Measurements from ENCODE around the gene RABL6.
A peak's percentile ranks its signal among the peaks of the same experiment; 100 is the strongest.
"Not testable (repeated sequence)": the region's sequence is repeated elsewhere in the genome, so short reads cannot be mapped to it uniquely, and the experiment has no call there.

The RABL6 gene

DNA sequence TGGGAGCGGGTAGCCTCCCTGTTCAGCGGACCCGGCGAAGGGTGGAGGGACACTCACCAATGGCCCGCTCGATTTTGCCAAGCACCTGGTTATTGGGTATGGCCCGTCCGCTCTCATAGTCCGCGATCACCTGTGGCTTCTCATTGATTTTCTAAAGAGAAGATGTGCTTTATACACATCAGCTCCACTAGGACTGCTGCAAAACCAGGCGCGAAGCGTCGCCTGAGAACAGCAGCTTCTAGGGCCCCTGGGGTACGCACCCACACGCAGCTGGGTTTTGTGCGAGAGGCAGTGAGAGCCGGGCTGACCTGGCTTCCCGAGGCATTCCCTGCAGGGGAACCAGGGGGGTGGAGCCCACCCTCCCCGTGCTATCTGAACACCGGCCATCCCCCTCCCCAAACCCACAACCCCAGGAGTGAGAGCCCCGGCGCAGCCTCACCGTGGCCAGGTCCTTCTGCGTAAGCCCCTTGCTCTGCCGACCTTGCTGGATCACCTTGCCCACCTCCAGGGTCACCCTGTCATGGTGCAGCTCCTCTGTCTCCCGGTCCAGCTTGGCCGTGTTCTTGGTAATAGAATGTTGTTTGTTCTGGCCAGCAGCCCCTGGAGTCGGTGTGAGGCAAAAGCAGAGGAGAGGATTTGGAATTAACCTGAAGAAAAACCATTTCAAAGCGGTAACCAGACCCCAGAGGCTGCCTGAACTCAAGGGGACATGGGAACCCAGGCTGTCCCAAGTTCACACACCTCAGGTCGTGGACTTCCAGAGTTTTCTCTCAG lies 55.3 kb downstream of the RABL6 start:
- POLR2A ChIA-PET: interaction anchor here (1.8 kb wide), 1 partner anchor 11 kb away, joined by 4 read pairs; the partner anchor contains the start of gene MAMDC4
- DNase-seq (ENCODE audit: low read depth, low spot score): no peak
- no peak for TF ChIP-seq CTCF (IDR thresholded peaks at IDR 0.05; ENCODE audit: insufficient read depth, low read length, missing control alignments)
- no peak overlapping the region for H3K4me3 ChIP-seq (ENCODE audit: low read depth, low read length)
- CTCF ChIA-PET: interaction anchor here (1.1 to 1.7 kb wide), 2 partner anchors 19 to 21 kb away, joined by 3 to 6 read pairs; partner anchors contain the start of gene AJM1

DNA sequence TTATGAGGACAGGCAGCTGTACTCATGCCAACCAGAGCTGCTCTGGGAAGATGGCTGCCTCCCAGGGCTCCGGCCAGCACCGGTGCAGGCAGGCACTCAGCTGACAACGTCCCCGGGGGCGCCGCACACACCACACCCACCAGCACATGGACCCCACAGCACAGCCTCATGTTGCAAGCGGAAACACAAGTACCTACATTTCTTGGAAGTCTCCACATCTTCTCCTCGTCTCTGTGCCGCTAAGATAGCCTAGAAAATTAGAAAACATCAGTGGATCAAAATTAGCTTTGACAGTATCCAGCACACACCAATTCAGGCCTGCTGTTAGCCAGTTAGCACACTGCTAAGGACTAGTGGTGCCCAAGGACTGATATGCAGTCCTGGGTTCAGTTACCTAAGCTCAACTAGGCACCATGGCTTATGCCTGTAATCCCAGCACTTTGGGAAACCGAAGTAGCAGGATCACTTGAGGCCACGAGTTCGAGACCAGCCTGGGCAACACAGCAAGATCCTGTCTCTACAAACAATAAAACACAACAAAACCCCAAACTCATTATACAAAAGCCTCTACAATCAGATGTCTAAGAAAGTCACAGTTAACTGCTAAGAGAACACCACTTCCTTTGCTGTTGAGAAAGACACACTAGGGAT lies 56.0 kb downstream of the RABL6 start:
- ChIA-PET CTCF (interaction anchor here (1.7 kb wide), 1 partner anchor 21 kb away, joined by 6 read pairs; the partner anchor contains the start of gene AJM1), POLR2A (interaction anchor here (1.8 kb wide), 1 partner anchor 12 kb away, joined by 4 read pairs; the partner anchor contains the start of gene MAMDC4)
- TF ChIP-seq CTCF (IDR thresholded peaks at IDR 0.05; ENCODE audit: insufficient read depth, low read length, missing control alignments): no peak
- no peak overlapping the region for H3K4me3 ChIP-seq (ENCODE audit: low read depth, low read length)
- no peak for DNase-seq (ENCODE audit: low read depth, low spot score)

DNA sequence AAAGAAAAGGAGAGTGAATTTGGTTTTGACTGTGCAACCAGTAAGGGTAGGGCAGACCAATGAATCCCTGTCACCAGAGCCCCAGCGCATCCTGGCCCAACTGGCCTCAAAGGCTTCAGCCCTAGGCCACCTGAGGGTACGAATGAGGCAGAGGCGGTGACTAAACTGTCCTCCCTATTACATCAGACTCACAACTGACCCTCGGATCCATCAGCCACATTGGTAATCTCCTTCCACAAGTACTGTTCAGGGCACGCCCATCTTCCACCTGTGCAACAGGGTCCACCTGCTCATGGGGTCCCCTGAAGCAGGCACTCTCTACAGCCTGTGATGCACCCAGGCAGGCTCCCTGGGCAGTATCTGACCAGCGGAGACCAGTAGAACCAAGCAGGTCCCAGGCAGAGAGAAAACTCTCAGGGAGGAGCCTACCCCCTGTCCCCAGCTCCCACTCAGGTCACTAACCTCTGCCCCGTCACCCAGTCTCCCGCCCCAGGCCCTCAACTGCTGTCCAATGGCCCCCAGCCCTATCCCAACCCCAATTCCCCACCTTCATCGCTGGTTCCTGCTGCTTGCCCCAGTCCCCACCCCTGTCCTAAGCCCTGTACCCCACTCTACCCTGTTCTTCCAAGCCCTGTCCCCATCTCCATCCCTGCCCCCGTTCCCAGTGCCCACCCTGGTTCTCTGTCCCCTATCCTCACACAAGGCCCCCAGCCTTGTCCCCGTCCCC lies 57.5 kb downstream of the RABL6 start:
- TF ChIP-seq CTCF (IDR thresholded peaks at IDR 0.05; ENCODE audit: insufficient read depth, low read length, missing control alignments): no peak
- peak overlapping the region; percentile 78 for H3K4me3 ChIP-seq (ENCODE audit: low read depth, low read length)
- no peak for DNase-seq (ENCODE audit: low read depth, low spot score)
- ChIA-PET POLR2A (interaction anchor here (1.4 kb wide), 1 partner anchor 18 kb away, joined by 4 read pairs; no protein-coding TSS in a partner anchor), CTCF (no interaction called here)

DNA sequence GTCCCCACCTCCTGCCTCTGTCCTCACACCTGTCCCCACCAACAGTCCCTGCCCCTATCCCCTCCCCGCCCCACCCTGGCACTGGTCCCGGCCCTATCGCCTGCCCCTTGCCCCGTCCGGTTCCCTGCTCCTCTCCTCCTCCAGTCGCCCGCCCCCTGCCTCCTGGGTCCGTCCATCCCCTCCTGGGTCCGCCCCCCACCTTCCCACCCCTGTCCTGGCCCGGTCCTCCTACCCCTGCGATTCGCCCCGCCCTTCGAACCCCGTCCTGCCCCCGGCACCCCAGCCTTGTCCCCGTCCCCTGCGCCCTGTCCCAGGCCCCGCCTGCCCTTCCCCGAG lies 58.0 kb downstream of the RABL6 start:
- H3K4me3 ChIP-seq (ENCODE audit: low read depth, low read length): peak overlapping the region; percentile 78
- POLR2A ChIA-PET: interaction anchor here (1.0 to 1.4 kb wide), 2 partner anchors 18 to 20 kb away, joined by 4 to 7 read pairs; partner anchors contain the start of gene TRAF2
- CTCF ChIA-PET: no interaction called here
- DNase-seq (ENCODE audit: low read depth, low spot score): no peak
- TF ChIP-seq CTCF (IDR thresholded peaks at IDR 0.05; ENCODE audit: insufficient read depth, low read length, missing control alignments): no peak

GRCh38 chr9:136866898-136867421 lies 59.2 kb downstream of the RABL6 start:
- DNase-seq (ENCODE audit: low read depth, low spot score); POLR2A ChIA-PET; CTCF ChIA-PET: not testable (repeated sequence)
- peak overlapping the region; percentile 78 for H3K4me3 ChIP-seq (ENCODE audit: low read depth, low read length)

DNA sequence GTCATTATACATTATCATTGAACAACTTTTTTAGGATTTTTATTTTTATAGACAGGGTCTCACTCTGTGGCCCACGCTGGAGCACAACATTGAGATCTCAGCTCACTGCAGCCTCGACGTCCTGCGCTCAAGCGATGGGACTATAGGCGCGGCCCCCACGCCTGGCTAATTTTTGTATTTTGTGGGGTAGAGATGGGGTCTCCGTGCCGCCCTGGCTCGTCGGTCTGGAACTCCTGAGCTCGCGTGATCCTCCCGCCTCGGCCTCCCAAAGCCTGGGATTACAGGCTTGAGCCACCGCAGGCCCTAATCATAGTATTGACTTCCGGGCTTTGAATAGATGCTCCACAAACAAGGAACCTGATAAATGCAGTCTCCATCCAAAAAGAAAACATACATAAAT lies 59.7 kb downstream of the RABL6 start:
- DNase-seq (ENCODE audit: low read depth, low spot score): no peak
- POLR2A ChIA-PET: no interaction called here
- no peak for TF ChIP-seq CTCF (IDR thresholded peaks at IDR 0.05; ENCODE audit: insufficient read depth, low read length, missing control alignments)
- CTCF ChIA-PET: no interaction called here
- H3K4me3 ChIP-seq (ENCODE audit: low read depth, low read length): no peak overlapping the region

All from AG04449 (cell line).